Central memory CD4-positive, alpha-beta T cell (primary cell): Measurements from ENCODE around the gene DPYSL5.

Experiments used
- DNase-seq: peaks from one replicate; pipeline ENCODE4 v3.0.0; 2022

Gene DPYSL5

GRCh38 chr2:26846334-26847306 is 1.3 kb upstream of the DPYSL5 start:
- peak; percentile 47 for DNase-seq

- DNase-seq, result no peak
These were observed 651 bp upstream of the DPYSL5 start for GRCh38 chr2:26847307-26847654.

GRCh38 chr2:26848336-26849055 is 564 bp downstream of the DPYSL5 start:
- no peak for DNase-seq

- DNase-seq, result no peak
These were observed 1.4 kb downstream of the DPYSL5 start for GRCh38 chr2:26849056-26849999.

- no peak for DNase-seq
These were observed 2.1 kb downstream of the DPYSL5 start for GRCh38 chr2:26850000-26850431.

GRCh38 chr2:26850505-26850904 is 2.6 kb downstream of the DPYSL5 start:
- no peak for DNase-seq

- DNase-seq, result no peak
These were observed 4.7 kb downstream of the DPYSL5 start for GRCh38 chr2:26852405-26853306.

GRCh38 chr2:26853751-26854150 is 5.8 kb downstream of the DPYSL5 start:
- DNase-seq, result no peak

GRCh38 chr2:26854283-26854827 is 6.4 kb downstream of the DPYSL5 start:
- no peak for DNase-seq

GRCh38 chr2:26855466-26855865 is 7.5 kb downstream of the DPYSL5 start:
- no peak for DNase-seq

GRCh38 chr2:26859622-26860021 is 11.7 kb downstream of the DPYSL5 start:
- no peak for DNase-seq

GRCh38 chr2:26860211-26860850 is 12.4 kb downstream of the DPYSL5 start:
- no peak for DNase-seq

GRCh38 chr2:26861610-26862224 is 13.8 kb downstream of the DPYSL5 start:
- DNase-seq, result no peak

- DNase-seq, result no peak
These were observed 16.3 kb downstream of the DPYSL5 start for GRCh38 chr2:26864226-26864625.

GRCh38 chr2:26864646-26865045 is 16.7 kb downstream of the DPYSL5 start:
- DNase-seq, result no peak

- DNase-seq, result no peak
These were observed 22.7 kb downstream of the DPYSL5 start for GRCh38 chr2:26870585-26871095.

- no peak for DNase-seq
These were observed 25.5 kb downstream of the DPYSL5 start for GRCh38 chr2:26873286-26873983.

GRCh38 chr2:26874514-26874913 is 26.6 kb downstream of the DPYSL5 start:
- no peak for DNase-seq

GRCh38 chr2:26875065-26875634 is 27.2 kb downstream of the DPYSL5 start:
- DNase-seq, result no peak
